ENCODE measurements around the gene RSU1.

The RSU1 gene

DNA sequence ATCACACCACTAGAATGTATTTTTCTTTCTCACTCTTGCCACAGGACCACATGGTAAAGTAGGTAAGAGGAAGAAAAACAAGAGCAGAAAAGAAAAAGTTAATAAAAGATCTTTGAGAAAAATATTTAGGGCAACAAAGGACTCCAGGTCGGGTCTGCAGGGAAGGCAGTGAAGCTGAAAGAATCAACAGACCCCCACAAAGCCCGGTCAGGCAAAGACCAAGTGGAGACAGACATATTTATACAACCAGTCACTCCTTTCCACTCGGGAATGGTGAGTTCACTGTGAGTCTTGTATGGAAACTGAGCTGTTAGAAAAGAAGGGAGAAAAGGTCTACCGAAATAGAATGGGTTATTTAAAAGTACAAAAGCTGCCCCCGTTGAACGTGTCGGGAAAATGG, 28.0 kb downstream of the RSU1 start:
- DNase-seq (ENCODE audit: low spot score in 2 of 2) = no peak
- H3K9me3 ChIP-seq = no peaks in the 10 kb centered on the region
- no peaks in the 10 kb centered on the region for H3K27me3 ChIP-seq (ENCODE audit: low read depth)
- in situ Hi-C loops (cut with MboI; ENCODE audit: low sequenced_read_pairs) = loop anchor here (25.0 kb wide), 2 partner anchors 677 to 902 kb away; no protein-coding TSS in a partner anchor
- H3K4me3 ChIP-seq = no peak overlapping the region
- no peaks in the 10 kb centered on the region; the same call in 1 of the 2 replicates for H3K36me3 ChIP-seq (replicated peaks)
- H3K4me1 ChIP-seq = no peaks in the 10 kb centered on the region

DNA sequence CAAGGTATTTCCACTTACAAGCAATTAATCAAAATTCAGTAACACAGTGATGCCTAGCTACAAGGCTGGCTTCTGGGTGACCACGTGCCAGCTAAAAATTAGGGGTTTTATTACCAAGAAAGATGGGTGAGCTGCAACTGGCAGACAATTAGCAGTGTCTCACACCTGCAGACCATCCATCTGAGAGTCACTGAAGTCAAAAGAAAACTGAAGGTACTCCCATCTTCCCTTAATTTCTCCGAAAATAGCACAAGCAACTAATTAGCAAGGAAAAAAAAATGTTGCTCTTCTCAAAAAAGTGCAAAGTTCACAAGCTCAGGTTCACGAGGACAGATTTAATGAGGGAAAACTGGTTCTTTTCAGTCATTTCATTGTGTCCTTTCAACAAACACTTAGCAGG, 28.4 kb downstream of the RSU1 start:
- in situ Hi-C loops (cut with MboI; ENCODE audit: low sequenced_read_pairs) = loop anchor here (25.0 kb wide), 2 partner anchors 676 to 901 kb away; no protein-coding TSS in a partner anchor
- no peak for DNase-seq (ENCODE audit: low spot score in 2 of 2)
- Histone ChIP-seq H3K27me3 (ENCODE audit: low read depth) (no peaks in the 10 kb centered on the region), H3K9me3 (no peaks in the 10 kb centered on the region), H3K4me3 (no peak overlapping the region), H3K36me3 (replicated peaks) (no peaks in the 10 kb centered on the region; the same call in 1 of the 2 replicates), H3K4me1 (no peaks in the 10 kb centered on the region)

DNA sequence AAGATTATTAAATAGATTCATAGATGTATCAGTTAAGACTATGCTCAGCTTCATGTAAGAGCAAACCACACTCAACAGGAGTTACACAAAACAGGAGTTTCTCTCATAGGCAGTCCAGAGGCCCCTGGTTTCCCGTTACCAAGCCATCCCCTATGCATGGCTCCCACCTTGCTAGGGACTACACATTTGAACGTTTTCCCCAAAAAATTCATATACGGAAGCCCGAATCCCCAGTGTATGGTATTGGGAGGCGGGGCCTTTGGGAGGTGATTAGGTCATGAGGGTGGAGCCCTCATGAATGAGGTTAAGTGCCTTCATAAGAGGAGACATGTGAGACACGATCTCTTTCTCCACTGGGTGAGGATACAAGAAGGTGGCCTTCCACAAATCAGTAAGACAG, 29.1 kb downstream of the RSU1 start:
- H3K4me3 ChIP-seq = no peak overlapping the region
- H3K36me3 ChIP-seq (replicated peaks) = no peaks in the 10 kb centered on the region; the same call in 1 of the 2 replicates
- H3K9me3 ChIP-seq = no peaks in the 10 kb centered on the region
- no peaks in the 10 kb centered on the region for H3K4me1 ChIP-seq
- H3K27me3 ChIP-seq (ENCODE audit: low read depth) = no peaks in the 10 kb centered on the region
- DNase-seq (ENCODE audit: low spot score in 2 of 2) = no peak
- in situ Hi-C loops (cut with MboI; ENCODE audit: low sequenced_read_pairs) = loop anchor here (25.0 kb wide), 2 partner anchors 676 to 901 kb away; no protein-coding TSS in a partner anchor

DNA sequence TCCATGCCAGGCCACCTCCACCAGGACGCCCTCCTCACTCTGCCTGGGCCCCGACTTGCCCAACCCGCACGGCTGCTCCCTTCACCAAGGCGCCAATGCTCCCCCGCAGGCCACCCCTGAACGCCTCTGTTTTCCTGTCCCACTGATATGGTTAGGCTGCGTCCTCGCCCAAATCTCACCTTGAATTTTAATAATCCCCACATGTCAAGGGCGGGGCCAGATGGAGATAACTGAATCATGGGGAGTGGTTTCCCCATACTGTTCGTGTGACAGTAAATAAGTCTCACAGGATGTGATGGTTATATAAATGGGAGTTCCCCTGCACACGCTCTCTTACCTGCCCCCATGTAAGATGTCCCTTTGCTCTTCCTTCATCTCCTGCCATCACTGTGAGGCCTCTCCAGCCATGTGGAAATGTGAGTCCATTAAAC, 29.8 kb downstream of the RSU1 start:
- Histone ChIP-seq H3K4me3 (no peak overlapping the region), H3K4me1 (0 out of 2 replicates have a peak, but pooled peaks cover 2% of the 10 kb centered on the region), H3K27me3 (ENCODE audit: low read depth) (no peaks in the 10 kb centered on the region), H3K36me3 (replicated peaks) (no peaks in the 10 kb centered on the region; the same call in 1 of the 2 replicates), H3K9me3 (no peaks in the 10 kb centered on the region)
- in situ Hi-C loops (cut with MboI; ENCODE audit: low sequenced_read_pairs) = loop anchor here (25.0 kb wide), 2 partner anchors 675 to 900 kb away; no protein-coding TSS in a partner anchor
- no peak for DNase-seq (ENCODE audit: low spot score in 2 of 2)

DNA sequence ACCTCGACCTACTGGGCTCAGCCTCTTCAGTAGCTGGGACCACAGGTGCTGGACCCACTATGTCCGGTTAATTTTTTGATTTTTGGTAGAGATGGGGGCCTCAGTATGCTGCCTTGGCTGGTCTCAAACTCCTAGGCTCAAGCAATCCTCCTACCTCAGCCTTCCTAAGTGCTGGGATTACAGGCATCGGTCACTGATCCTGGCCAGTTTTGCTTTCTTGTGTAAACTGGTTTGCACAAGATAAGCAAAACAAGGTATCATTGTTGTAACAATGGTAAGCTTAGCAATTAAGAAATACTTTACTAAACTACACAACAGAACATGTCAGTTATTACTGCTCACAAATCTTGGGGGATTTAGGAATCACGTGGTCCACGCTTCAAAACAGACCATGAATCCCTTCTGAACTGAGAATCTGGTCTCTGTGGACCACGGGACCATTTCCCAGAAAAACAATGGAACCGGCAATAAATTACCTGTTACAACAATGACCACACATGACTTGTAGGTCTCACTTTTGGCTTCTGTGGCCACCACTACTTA, 36.8 kb downstream of the RSU1 start:
- Histone ChIP-seq H3K4me1 (peaks cover 27% of the 10 kb centered on the region), H3K4me3 (no peak overlapping the region), H3K27me3 (ENCODE audit: low read depth) (no peaks in the 10 kb centered on the region), H3K36me3 (replicated peaks) (no peaks in the 10 kb centered on the region; the same call in 1 of the 2 replicates), H3K9me3 (no peaks in the 10 kb centered on the region)
- DNase-seq (ENCODE audit: low spot score in 2 of 2) = peak; percentile 53 to 58
- in situ Hi-C loops (cut with MboI; ENCODE audit: low sequenced_read_pairs) = loop anchor here (25.0 kb wide), 2 partner anchors 668 to 893 kb away; no protein-coding TSS in a partner anchor

DNA sequence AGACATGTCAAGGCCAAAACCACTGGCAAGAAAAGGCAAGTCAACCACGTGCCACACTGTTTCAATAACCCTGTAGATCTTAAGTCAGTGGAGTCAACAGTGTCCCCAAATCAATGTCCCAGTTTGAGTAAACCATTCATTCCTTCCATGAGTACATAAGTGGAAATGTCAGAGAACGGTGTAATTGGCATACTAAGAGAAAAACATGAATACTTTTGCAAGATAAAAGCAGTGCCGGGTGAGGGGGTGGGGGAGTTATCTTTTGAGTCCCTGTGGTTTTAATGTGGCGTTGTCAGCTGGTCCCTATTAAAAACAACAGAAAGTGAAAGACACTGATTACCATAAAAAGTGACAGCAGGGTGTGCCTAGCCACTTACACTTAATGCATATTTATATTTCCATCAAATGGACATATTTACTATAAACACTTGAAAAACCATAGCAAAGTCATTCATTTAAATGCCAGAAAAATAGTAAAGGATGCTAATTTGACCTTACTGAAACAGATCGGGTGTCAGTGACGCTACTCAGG, 37.8 kb downstream of the RSU1 start:
- Histone ChIP-seq H3K4me1 (peaks cover 27% of the 10 kb centered on the region), H3K4me3 (no peak overlapping the region), H3K27me3 (ENCODE audit: low read depth) (no peaks in the 10 kb centered on the region), H3K9me3 (no peaks in the 10 kb centered on the region), H3K36me3 (replicated peaks) (no peaks in the 10 kb centered on the region; the same call in 1 of the 2 replicates)
- in situ Hi-C loops (cut with MboI; ENCODE audit: low sequenced_read_pairs) = loop anchor here (25.0 kb wide), 2 partner anchors 667 to 892 kb away; no protein-coding TSS in a partner anchor
- peak; percentile 37 to 64 for DNase-seq (ENCODE audit: low spot score in 2 of 2)

DNA sequence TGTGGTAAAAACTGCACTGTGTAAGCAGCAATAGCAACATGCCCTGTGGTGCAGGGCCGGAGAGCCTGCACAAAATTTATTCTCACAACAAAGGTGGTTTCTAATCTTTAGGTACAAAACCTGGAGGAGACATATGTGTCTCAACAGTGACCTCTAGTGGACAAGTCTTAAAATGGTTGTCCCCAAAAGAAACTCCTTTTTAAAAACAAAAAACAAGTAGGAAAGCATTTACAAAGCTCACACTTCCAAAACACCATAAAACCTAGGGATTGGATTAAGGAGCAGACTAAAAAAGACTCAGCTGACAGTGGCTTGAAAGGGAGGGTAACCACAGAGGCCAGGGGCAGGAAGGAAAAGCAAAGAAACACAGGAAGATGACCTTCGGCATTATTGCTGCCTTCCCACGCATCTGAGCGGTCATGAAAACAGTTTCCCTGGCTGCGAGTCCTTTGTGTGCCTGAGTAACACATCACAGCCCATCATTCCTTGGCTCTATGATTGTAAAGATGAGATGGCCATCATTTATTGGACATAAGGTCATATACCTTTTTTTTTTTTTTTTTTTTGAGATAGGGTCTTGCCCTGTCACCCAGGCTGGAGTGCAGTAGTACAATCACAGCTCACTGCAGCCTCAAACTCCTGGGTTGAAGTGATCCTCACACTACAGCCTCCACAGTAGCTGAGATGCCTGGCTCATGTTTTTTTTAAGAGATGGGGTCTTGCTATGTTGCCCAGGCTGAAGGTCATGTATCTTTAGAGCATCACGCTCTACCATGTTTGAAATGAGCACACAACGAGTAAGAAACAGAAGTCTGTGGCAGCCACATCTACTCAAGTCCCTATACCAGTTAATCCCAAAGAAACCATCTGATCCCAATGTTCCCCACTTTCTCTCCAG, 39.5 kb downstream of the RSU1 start:
- DNase-seq (ENCODE audit: low spot score in 2 of 2) = peak; percentile 38 to 71
- no peaks in the 10 kb centered on the region for H3K9me3 ChIP-seq
- H3K27me3 ChIP-seq (ENCODE audit: low read depth) = no peaks in the 10 kb centered on the region
- no peak overlapping the region for H3K4me3 ChIP-seq
- peaks cover 27% of the 10 kb centered on the region for H3K4me1 ChIP-seq
- in situ Hi-C loops (cut with MboI; ENCODE audit: low sequenced_read_pairs) = loop anchor here (25.0 kb wide), 2 partner anchors 665 to 890 kb away; no protein-coding TSS in a partner anchor
- H3K36me3 ChIP-seq (replicated peaks) = no peaks in the 10 kb centered on the region; the same call in 1 of the 2 replicates

DNA sequence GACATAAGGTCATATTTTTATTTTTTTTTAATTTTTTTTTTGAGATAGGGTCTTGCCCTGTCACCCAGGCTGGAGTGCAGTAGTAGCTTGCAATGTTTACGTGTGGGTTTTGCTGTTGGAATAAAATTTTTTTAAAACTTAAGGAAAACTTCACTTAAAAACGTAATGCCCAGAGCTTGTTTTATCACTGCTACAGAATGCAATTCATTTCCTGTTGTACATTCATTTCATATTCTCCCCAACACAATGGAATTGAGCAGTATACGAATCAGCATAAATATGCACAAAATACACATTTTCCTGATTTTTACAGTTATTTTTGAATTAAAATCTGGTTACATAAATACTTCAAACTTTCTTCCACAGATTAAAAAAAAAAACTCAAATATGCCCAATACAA, 40.3 kb downstream of the RSU1 start:
- in situ Hi-C loops (cut with MboI; ENCODE audit: low sequenced_read_pairs) = loop anchor here (25.0 kb wide), 2 partner anchors 665 to 890 kb away; no protein-coding TSS in a partner anchor

DNA sequence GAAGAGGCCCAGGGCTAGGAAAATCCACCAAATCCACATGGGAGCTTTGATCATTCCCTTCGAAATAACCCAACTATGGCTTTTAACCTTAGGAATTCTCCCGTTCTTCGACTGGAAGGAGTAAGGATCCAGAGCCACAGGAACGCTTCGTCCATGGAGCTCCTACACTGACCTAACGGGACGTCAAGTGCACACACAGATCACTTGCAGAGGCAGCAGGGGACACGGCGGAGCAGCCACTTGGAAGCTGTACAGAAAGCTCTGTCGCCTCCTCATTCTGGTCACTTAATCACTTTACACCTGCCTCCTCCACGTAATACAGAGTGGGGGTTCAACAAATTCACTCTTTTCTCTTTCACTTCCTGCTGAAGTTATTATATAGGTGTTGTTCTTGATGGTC, 43.9 kb downstream of the RSU1 start:
- Histone ChIP-seq H3K27me3 (ENCODE audit: low read depth) (no peaks in the 10 kb centered on the region), H3K4me3 (no peak overlapping the region), H3K9me3 (no peaks in the 10 kb centered on the region), H3K36me3 (replicated peaks) (no peaks in the 10 kb centered on the region; the same call in 1 of the 2 replicates), H3K4me1 (no peaks in the 10 kb centered on the region; the same call in 1 of the 2 replicates)
- DNase-seq (ENCODE audit: low spot score in 2 of 2) = no peak
- in situ Hi-C loops (cut with MboI; ENCODE audit: low sequenced_read_pairs) = no loop called here

More for the DNA sequence above, 40.3 kb downstream of the RSU1 start:
- Histone ChIP-seq H3K36me3 (replicated peaks) (no peaks in the 10 kb centered on the region; the same call in 1 of the 2 replicates), H3K27me3 (ENCODE audit: low read depth) (no peaks in the 10 kb centered on the region), H3K9me3 (no peaks in the 10 kb centered on the region), H3K4me3 (no peak overlapping the region), H3K4me1 (peaks cover 22% of the 10 kb centered on the region)
- no peak for DNase-seq (ENCODE audit: low spot score in 2 of 2)

DNA sequence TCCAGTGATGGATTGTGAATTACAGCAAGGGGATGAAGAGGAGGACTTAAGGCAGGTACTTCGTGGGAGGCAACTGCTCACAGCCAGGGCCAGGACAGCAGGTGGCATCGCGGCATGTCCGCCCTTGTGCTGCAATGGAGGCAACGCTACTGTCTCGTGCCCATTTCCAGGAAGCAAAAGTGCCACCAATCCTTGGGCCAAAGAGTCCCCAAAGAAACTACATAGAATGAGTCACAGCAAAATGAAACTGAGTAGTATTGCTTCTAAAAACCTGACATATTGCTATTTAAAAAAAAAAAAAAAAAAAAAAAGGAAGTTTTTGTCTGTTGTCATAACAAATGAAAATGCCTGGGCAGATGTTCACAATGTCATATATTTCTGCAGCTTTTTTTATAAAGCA, 46.6 kb downstream of the RSU1 start:
- in situ Hi-C loops (cut with MboI; ENCODE audit: low sequenced_read_pairs) = no loop called here
- no peak overlapping the region for H3K4me3 ChIP-seq
- H3K9me3 ChIP-seq = no peaks in the 10 kb centered on the region
- no peak for DNase-seq (ENCODE audit: low spot score in 2 of 2)
- no peaks in the 10 kb centered on the region; the same call in 1 of the 2 replicates for H3K36me3 ChIP-seq (replicated peaks)
- H3K27me3 ChIP-seq (ENCODE audit: low read depth) = no peaks in the 10 kb centered on the region
- no peaks in the 10 kb centered on the region for H3K4me1 ChIP-seq

DNA sequence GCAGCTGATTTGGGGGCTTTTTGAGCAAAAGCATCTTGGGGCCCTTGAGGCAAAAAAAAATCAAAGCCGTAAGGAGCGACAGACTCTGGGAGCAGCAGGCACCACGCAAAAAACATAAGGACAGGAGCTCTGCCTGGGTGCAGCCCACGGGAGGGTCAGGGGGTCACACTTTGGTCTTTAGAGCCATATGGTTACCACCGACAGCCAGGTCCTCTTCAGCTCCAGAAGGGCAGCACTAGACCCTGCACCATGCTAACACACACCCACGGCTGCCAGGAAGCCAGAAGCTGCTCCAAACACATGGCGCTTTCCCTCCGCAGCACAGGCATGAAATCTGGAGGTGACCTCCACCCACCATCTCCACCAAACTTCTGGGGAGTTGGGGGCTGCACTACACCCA, 47.1 kb downstream of the RSU1 start:
- Histone ChIP-seq H3K4me3 (no peak overlapping the region), H3K4me1 (no peaks in the 10 kb centered on the region), H3K36me3 (replicated peaks) (no peaks in the 10 kb centered on the region), H3K27me3 (ENCODE audit: low read depth) (no peaks in the 10 kb centered on the region), H3K9me3 (no peaks in the 10 kb centered on the region)
- in situ Hi-C loops (cut with MboI; ENCODE audit: low sequenced_read_pairs) = no loop called here
- DNase-seq (ENCODE audit: low spot score in 2 of 2) = no peak

DNA sequence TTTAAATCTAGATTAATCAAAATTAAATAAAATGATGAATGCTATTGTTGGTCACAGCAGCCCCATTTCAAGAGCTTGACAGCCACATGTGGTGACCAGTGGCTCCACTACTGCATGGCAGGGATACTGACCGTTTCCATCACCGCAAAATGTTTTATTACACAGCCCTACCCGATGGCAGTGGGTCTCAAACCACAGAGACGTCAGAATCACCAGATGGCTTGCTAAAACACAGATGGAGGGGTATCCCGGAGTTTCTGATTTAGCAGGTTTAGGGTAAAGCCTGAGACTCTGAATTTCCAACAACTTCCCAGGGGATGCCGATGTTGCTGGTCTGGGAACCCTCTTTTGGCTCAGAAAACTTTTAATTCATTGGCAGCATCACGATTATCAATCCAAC, 47.9 kb downstream of the RSU1 start:
- DNase-seq (ENCODE audit: low spot score in 2 of 2) = no peak
- Histone ChIP-seq H3K9me3 (no peaks in the 10 kb centered on the region), H3K36me3 (replicated peaks) (no peaks in the 10 kb centered on the region), H3K27me3 (ENCODE audit: low read depth) (no peaks in the 10 kb centered on the region), H3K4me1 (no peaks in the 10 kb centered on the region), H3K4me3 (no peak overlapping the region)
- in situ Hi-C loops (cut with MboI; ENCODE audit: low sequenced_read_pairs) = no loop called here

DNA sequence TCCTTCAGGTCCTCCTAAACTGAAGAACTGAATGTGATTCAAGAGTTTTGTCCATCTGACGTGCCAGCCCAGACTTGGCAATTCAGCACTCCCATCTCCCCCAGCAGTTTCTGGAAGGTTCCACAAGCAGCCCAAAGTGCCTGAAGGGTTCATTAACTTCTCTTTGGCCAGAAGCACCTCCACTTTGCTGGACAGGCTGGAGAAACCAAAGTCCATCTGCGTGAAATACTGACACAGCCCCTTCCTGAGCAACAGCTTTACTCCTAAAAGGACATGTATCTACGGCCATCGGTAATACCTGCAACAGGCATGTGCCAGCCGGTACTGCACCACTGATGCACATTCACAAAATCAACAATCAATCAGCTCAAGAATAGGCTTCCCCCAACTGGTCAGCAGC, 48.5 kb downstream of the RSU1 start:
- Histone ChIP-seq H3K27me3 (ENCODE audit: low read depth) (no peaks in the 10 kb centered on the region), H3K36me3 (replicated peaks) (no peaks in the 10 kb centered on the region), H3K9me3 (no peaks in the 10 kb centered on the region), H3K4me1 (no peaks in the 10 kb centered on the region), H3K4me3 (no peak overlapping the region)
- in situ Hi-C loops (cut with MboI; ENCODE audit: low sequenced_read_pairs) = no loop called here
- no peak for DNase-seq (ENCODE audit: low spot score in 2 of 2)
